ENCODE data around the gene LCN10.
"Not testable (repeated sequence)": the region's sequence is repeated elsewhere in the genome, so short reads cannot be mapped to it uniquely, and the experiment has no call there.

The LCN10 gene

GRCh38 chr9:136755302-136756133 lies 12.8 kb upstream of the LCN10 start:
- DNase-seq (ENCODE audit: low read depth in 1 of 2, low spot score in 1 of 2), result not testable (repeated sequence)

DNA sequence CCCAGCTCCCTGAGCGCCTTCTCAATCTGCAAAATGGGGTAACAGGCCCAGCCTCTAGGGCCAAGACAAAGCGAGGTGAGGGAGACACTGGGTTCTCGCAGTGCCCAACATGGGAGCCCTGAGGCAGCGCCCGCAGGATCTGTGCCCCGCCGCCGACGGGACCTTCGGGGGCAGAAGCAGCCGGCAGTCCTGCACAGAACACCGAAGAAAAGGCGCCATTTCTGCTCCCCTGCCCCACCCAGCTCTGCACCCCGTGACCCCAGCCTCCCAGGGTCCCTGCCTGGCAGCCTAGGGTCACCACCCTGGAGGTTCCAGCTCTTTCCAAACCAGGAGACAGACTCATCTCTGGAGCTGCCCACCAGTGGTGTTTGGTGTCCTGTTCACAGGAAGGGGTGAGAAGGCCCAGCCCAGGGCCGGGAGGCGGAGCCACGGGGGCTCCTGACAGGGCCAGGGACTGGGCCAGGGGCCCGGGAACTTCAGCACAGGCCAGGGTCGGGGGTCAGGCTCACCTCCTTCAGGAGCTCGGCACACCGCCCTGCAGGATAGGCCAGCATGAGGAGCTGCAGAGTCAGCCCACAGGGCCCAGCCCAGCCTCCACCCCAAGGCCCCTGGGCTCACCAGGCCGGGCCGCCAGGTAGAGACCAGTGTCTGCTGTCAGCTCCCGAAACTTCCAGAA lies 12.0 kb upstream of the LCN10 start:
- no peak for DNase-seq (ENCODE audit: low read depth in 1 of 2, low spot score in 1 of 2)

DNA sequence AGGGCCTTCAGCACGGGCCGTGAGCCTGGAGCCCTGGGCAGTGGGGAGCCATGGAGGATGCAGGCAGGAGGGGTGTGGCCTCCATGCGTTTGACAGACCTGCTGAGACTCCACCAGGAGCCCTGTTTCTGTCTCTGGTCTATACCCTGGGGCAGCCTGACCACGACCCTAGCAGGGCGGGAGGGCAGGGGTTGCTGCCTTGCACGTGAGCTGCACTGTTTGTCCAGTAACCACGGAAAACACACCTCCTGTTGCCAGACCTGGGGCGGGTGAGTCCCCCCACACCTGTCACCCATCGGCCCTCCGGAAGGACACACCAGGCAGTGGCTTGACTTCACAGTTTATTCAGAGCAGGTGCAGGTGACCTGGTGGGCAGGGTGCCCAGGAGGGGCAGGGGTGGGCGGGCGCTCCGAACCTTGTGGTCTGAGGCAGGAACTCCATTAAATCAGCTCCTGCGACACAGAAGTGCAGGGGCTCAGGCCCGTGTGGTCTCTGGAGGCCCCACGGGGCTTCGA lies 11.4 kb upstream of the LCN10 start:
- no peak for DNase-seq (ENCODE audit: low read depth in 1 of 2, low spot score in 1 of 2)

DNA sequence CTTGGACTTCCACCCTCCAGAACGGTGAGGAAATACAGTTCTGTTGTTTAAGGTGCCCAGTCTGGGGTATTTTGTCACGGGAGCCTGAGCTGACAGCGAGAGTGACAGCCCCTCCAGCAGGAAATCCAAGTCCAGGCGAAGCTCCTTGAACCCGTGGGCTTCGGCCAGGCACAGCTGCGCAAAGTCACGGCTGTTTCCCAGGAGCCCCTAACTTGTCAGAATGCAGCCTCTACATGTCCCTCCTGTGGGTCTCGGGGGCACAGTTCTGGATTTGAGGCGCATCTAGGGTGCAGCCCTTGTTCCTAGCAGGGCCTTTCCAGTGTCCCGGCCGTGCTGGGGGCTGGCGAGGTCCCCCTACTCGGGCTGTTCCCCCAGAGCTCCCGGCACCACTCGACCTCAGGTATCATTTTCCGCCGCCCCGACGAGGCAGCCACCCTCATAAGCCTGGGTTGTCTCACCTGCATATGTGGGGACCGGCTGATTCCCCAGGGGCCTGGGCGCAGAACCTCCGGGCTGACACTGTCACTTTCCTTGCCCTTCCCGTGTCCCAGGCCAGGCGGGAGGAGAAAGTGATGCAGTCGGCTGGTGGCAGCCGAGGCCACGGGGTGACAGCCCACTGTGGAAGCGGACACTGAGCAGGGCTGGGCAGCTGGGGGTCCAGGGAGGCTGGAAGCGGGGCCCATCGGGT lies 10.8 kb upstream of the LCN10 start:
- no peak for DNase-seq (ENCODE audit: low read depth in 1 of 2, low spot score in 1 of 2)

DNA sequence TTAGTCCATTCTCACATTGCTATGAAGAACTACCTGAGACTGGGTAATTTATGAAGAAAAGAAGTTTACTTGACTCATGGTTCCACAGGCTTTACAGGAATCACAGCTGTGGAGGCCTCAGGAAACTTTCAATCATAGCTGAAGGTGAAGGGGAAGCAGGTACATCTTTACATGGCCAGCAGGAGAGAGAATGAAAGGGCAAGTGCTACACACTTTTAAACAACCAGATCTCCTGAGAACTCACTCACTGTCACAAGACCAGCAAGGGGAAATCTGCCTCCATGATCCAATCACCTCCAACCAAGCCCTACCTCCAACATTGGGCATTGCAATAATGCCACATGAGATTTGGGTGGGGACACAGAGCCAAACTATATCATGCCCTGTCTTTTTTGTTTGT lies 9.1 kb upstream of the LCN10 start:
- DNase-seq (ENCODE audit: low read depth in 1 of 2, low spot score in 1 of 2), result no peak

DNA sequence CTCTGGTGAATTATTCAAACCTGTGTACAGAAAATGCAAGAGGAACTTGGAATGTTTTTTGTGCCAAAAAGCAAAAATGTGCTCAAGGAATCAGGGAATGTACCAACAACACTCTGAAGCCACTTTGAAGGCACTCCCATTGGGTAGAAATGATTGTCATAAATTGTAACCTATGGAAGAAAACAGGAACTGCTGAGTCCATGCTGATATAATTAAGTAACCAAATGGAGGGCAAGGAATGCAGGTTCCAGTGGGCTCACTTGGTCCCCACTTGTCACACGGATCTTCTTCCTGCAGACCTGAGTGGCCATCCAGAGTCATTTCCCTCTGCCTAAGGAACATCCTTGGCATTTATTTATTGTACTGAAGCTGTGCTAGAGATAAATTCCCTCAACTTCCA lies 8.5 kb upstream of the LCN10 start:
- DNase-seq (ENCODE audit: low read depth in 1 of 2, low spot score in 1 of 2), result no peak

GRCh38 chr9:136750526-136750925 lies 7.8 kb upstream of the LCN10 start:
- no peak for DNase-seq (ENCODE audit: low read depth in 1 of 2, low spot score in 1 of 2)

DNA sequence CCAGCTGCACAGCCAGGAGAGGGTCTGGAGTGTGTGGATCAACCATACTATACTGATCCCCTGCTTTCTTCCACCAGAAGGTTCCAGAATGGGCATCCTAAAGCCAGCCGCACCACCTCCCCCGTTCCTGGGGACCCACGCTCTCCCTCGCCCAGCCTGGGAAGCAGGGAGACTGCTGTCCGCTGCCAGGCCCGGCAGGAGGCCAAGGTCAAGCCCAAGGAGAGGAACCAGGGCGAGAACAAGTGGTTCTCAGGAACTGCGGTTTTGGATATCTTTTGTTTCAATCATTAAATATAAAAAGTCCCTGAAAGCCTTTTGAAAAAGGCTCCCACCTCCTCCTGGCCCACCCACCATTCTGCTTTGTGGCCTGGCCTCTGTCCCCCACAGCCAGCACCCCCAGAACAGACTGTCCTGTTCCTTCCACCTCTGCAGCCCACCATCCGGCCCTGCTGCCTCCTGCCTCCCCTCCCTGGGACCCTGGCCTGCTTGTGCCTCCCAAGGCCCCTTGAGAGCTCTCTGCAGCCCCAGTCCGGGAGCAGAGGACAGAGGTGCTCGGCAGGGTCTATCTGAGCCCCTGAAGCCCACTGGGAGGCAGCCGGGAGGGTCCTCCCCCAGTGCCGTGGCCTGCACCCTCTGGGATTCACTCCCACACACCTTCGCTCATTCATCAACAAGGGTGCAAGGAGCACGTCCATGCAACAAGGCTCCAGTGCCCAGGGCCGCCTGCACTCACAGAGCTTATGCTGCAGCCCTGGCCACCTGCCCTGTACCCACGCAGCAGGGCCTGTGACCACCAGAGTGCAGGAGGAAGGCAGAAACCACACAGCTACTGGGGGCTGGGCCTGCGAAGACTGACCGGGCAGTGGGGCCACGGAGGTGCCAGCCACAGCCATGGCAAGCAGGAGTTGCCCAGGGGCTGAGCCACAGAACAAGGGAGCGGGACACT lies 6.2 kb upstream of the LCN10 start:
- no peak for DNase-seq (ENCODE audit: low read depth in 1 of 2, low spot score in 1 of 2)

GRCh38 chr9:136748201-136748600 lies 5.5 kb upstream of the LCN10 start, which contains the start of gene LCN6:
LCN6 (minus strand) TSS chr9:136748525; CDS start chr9:136748483, 42 bp downstream.
- DNase-seq (ENCODE audit: low read depth in 1 of 2, low spot score in 1 of 2), result no peak

- DNase-seq (ENCODE audit: low read depth in 1 of 2, low spot score in 1 of 2), result no peak
Observed at GRCh38 chr9:136747161-136748060, 4.7 kb upstream of the LCN10 start.

DNA sequence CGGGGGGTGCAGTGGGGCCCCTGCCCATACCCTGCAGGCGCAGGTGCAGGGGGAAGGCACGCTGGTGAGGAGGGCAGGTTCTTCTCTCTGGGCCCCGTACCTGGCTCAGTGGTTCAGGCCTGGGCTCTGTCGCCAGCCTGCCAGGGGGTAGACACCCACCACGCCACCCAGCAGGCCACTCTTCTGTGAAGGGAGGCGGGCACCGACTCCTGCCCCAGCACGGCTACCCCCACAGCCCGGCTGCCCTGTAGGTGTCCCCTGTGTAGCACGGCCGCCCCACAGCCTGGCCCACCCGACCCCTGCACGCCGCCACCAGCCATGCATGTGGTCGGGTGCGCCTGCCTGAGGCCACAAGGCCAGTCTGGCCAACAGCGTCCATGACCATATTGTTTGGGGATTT lies 3.9 kb upstream of the LCN10 start:
- no peak for DNase-seq (ENCODE audit: low read depth in 1 of 2, low spot score in 1 of 2)

GRCh38 chr9:136746155-136746490 lies 3.4 kb upstream of the LCN10 start:
- no peak for DNase-seq (ENCODE audit: low read depth in 1 of 2, low spot score in 1 of 2)

DNA sequence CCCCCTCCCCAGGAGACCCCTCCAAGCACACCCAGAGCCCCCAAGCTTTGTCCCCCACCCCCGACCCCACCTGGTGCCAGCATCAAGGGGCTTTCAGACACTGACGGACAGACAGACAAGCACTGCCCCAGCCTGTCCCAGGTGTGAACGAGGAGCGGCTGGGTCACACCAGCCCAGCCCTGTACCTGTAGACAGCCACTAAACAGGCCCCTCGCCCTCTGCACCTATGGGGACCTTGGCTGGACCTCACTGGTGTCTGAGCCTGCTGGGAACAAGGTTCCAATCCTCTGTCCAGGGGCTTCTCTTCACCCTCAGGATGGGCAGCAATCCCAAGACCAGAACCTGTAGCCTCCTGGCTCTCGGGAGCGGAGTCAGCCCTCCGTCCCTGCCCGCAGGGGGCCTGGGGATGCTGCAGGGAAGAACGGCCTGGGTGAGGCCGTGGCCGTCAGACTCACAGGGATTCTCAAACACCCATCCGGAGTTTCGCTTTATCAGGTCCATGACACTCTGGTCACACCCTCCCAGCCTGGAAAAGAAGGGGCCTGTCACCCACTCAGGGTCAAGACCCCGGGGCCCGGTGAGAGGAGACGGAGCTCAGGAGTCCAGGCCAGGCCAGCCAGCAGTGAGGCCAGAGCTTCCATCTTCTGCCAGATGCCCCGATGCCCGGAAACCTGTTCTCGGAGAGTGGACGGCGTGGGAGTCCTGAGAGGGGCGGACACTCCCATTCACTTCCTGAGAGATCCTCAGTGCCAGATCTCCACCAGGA lies 2.8 kb upstream of the LCN10 start:
- no peak for DNase-seq (ENCODE audit: low read depth in 1 of 2, low spot score in 1 of 2)

DNA sequence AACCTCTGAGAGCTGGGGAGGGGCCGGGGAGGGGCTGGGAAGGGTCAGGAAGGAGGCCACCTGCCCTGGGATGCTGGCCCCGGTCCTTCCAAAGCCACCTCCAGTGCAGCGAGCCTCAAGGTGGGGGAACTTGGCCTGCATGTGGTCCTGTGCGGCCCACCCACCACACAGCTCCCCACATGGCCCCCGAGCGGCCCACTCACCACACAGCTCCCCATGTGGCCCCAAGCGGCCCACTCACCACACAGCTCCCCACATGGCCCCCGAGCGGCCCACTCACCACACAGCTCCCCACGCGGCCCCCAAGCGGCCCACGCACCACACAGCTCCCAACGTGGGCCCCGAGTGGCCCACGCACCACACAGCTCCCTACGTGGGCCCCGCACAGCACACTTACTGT lies 2.0 kb upstream of the LCN10 start:
- DNase-seq (ENCODE audit: low read depth in 1 of 2, low spot score in 1 of 2), result no peak

- DNase-seq (ENCODE audit: low read depth in 1 of 2, low spot score in 1 of 2), result no peak
Observed at GRCh38 chr9:136743639-136744211, 985 bp upstream of the LCN10 start.

DNA sequence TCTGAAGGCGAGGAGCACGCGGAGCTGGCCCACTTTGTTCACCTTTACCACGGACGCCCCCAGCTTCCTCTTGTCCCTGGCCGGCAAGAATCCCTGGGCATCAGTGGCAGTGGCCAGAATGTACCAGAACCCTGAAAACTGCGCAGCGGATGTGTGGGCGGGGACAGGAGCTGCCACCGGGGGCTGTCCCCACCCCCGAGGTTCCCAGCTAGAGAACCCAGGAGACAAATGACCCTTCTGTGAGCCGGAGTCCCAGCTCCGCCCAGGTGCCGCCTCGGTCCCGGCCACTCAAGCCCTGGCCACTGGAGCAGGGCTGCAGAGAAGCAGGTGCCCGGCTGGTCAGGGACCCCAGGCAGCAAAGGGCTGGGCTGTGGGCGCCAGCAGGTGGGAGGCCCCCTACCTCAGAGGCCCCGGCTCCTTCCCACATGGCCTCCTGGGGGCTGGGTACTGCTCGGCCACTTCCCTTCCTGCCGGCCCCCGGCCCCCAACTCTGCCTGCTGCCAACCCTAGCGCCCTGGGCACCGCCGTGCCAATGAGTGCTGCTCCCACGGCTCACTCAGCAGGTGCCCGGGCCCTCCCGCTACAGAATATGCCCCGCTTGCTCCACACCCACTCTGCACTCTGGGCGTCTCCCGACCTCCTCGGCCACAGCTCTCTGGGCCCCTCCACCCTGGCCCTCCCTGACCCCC lies 713 bp downstream of the LCN10 start:
- DNase-seq (ENCODE audit: low read depth in 1 of 2, low spot score in 1 of 2), result no peak

DNA sequence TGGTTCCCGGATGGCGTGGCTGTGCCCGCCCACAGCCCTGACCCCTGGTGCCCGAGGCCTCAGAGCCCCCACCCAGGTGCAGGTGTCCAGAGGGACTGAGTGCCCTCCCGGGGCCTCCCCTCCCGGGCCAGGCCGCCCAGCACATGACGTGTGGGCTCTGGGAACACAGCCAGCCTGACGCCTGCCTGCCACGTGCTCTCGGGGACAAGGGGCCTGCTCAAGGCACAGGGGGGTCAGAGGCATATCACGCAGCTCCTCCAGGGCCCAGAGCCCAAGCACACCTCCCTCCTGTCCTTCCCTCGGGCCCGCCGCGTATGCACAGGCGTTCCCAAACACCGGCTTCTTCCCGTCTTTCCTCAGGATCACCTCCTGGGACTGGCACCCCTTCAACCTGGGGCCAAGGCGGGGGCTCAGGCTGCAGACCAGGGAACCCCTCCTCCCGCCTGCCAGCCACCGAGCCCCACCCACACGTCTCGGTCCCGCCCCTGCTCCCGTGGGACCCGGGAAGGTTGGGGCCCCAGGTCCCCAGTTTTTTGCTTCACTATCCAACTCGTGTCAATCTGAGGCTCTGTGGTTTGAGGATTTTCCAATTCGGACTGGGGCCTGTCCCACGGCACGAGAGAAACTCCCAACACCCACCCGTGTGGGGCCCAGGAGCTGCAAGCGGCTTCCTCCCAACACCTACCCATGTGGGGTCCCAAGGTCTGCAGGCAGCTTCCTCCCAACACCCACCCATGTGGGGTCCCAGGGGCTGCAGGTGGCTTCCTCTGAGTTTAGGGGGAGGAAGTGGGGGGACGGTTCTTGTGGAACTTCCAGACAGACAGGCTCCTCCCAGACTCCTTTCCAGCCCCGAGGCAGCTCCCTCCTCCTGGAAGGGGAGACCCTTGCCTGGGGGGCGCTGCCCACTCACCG lies 1.5 kb downstream of the LCN10 start:
- DNase-seq (ENCODE audit: low read depth in 1 of 2, low spot score in 1 of 2), result no peak
